GM23248 (cell line): ENCODE results near the gene GCNT1.
"Not testable (repeated sequence)": the region's sequence is repeated elsewhere in the genome, so short reads cannot be mapped to it uniquely, and the experiment has no call there.

Source experiments
- EZH2 ChIP-seq: fragments of 200-600 bp; sonication (generic); IDR thresholded peaks from 2 replicates; pipeline ENCODE4 v1.6.1; 2018; ENCODE audit warnings: antibody characterized with exemption, mild to moderate bottlenecking; ENCODE audit not compliant: insufficient read depth, poor library complexity, severe bottlenecking
- EZH2phosphoT487 ChIP-seq: fragments of 200-600 bp; sonication (generic); IDR thresholded peaks from 2 replicates; pipeline ENCODE4 v1.6.1; 2018; ENCODE audit warnings: antibody characterized with exemption, moderate library complexity, mild to moderate bottlenecking, low read depth; ENCODE audit not compliant: insufficient read depth

GRCh38 chr9:76491056-76491455 lies 32.1 kb downstream of the GCNT1 start:
- TF ChIP-seq EZH2, EZH2phosphoT487: not testable (repeated sequence)
